GM21723 (cell line): ENCODE results near the gene CD38.
"Not testable (repeated sequence)": the region's sequence is repeated elsewhere in the genome, so short reads cannot be mapped to it uniquely, and the experiment has no call there.

ENCODE experiments used
- ATAC-seq: cut with Tn5 transposase; IDR thresholded peaks from one replicate; pipeline ENCODE4 v1.9.1; 2021; ENCODE audit warnings: mild to moderate bottlenecking, moderate library complexity; ENCODE audit not compliant: unreplicated experiment

The CD38 gene

GRCh38 chr4:15778289-15779241 is at the start of gene CD38:
Gene CD38, plus strand, starts transcription at chr4:15778328. Its CDS starts 87 bp downstream, at chr4:15778415.
- peak; percentile 75 for ATAC-seq

- ATAC-seq, result peak; percentile 70
Observed at GRCh38 chr4:15729910-15730533, 48.1 kb upstream of the CD38 start.

GRCh38 chr4:15733061-15733460 is 45.1 kb upstream of the CD38 start:
- ATAC-seq, result not testable (repeated sequence)

GRCh38 chr4:15735536-15735935 is 42.6 kb upstream of the CD38 start:
- no peak for ATAC-seq

- no peak for ATAC-seq
Observed at GRCh38 chr4:15736514-15737050, 41.5 kb upstream of the CD38 start.

GRCh38 chr4:15737255-15737654 is 40.9 kb upstream of the CD38 start:
- ATAC-seq, result no peak

- no peak for ATAC-seq
Observed at GRCh38 chr4:15738877-15739276, 39.3 kb upstream of the CD38 start.

GRCh38 chr4:15740764-15741404 is 37.2 kb upstream of the CD38 start:
- ATAC-seq, result no peak

- no peak for ATAC-seq
Observed at GRCh38 chr4:15742083-15742582, 36.0 kb upstream of the CD38 start.

GRCh38 chr4:15742637-15743036 is 35.5 kb upstream of the CD38 start:
- no peak for ATAC-seq

GRCh38 chr4:15744016-15744545 is 34.0 kb upstream of the CD38 start:
- ATAC-seq, result no peak

GRCh38 chr4:15746110-15746509 is 32.0 kb upstream of the CD38 start:
- ATAC-seq, result no peak

- no peak for ATAC-seq
Observed at GRCh38 chr4:15749001-15749400, 29.1 kb upstream of the CD38 start.

GRCh38 chr4:15751153-15751552 is 27.0 kb upstream of the CD38 start:
- no peak for ATAC-seq

GRCh38 chr4:15753081-15753480 is 25.0 kb upstream of the CD38 start:
- ATAC-seq, result no peak

GRCh38 chr4:15753786-15754185 is 24.3 kb upstream of the CD38 start:
- no peak for ATAC-seq

GRCh38 chr4:15754323-15754722 is 23.8 kb upstream of the CD38 start:
- ATAC-seq, result no peak

- ATAC-seq, result peak; percentile 33
Observed at GRCh38 chr4:15755321-15756155, 22.6 kb upstream of the CD38 start.

- ATAC-seq, result peak; percentile 81
Observed at GRCh38 chr4:15756361-15756861, 21.7 kb upstream of the CD38 start.

GRCh38 chr4:15757054-15757453 is 21.1 kb upstream of the CD38 start:
- ATAC-seq, result no peak
